Stomach (tissue), 9 donors: ENCODE measurements around the gene SORCS2. TPM values are rescaled to one million over a fixed set of nuclear protein-coding genes. Genes with fewer than 3 reads are reported as not detected.

Experiments used
- DNase-seq, 2 donors: peaks; one replicate each; pipeline versions ENCODE4 v3.0.0 to v3.0.0-alpha.2; 2013 to 2019
- H3K27ac ChIP-seq, 5 donors: fragments of 200-600 bp in 4 of 5; sonication (generic) in 4 of 5; one replicate each; pipeline ENCODE4 v1.5.1; 2013 to 2019; ENCODE audit warnings: mild to moderate bottlenecking in 1 of 5, moderate library complexity in 1 of 5
- H3K27me3 ChIP-seq, 3 donors: fragments of 200-600 bp; sonication (generic); one replicate each; pipeline ENCODE4 v1.5.1; 2017 to 2019; ENCODE audit warnings: mixed run types in 1 of 3
- H3K36me3 ChIP-seq, 4 donors: fragments of 200-600 bp; sonication (generic); 1 replicate in 3 of 4; 2 replicates in 1 of 4; pipeline ENCODE4 v1.5.1; 2016 to 2019
- H3K4me1 ChIP-seq, 4 donors: fragments of 200-600 bp; sonication (generic); one replicate each; pipeline ENCODE4 v1.5.1; 2016 to 2019
- H3K4me3 ChIP-seq, 4 donors: fragments of 200-600 bp; sonication (generic) in 3 of 4; one replicate each; pipeline ENCODE4 v1.5.1; 2016 to 2019; ENCODE audit warnings: mild to moderate bottlenecking in 1 of 4
- H3K9me3 ChIP-seq, 4 donors: fragments of 200-600 bp; sonication (generic); one replicate each; pipeline ENCODE4 v1.5.1; 2016 to 2019
- CTCF ChIP-seq, 7 experiments: fragments of 450-650 bp in 4 of 7; fragments of 200-600 bp in 3 of 7; sonication (generic) in 3 of 7; IDR thresholded peaks; one replicate each; pipeline ENCODE4 v1.5.1; 2016 to 2019; ENCODE audit warnings: antibody characterized with exemption in 7 of 7, control low read depth in 2 of 7, mild to moderate bottlenecking in 1 of 7
- EP300 ChIP-seq: sonication (generic); formaldehyde crosslinking; IDR thresholded peaks from one replicate; pipeline ENCODE4 v1.6.1; 2017; ENCODE audit warnings: antibody characterized with exemption
- POLR2A ChIP-seq, 4 donors: fragments of 450-650 bp; IDR thresholded peaks; one replicate each; pipeline ENCODE4 v1.6.1; 2016; ENCODE audit warnings: antibody characterized with exemption in 4 of 4, control low read depth in 2 of 4, mild to moderate bottlenecking in 1 of 4, moderate library complexity in 1 of 4
- POLR2AphosphoS5 ChIP-seq, 3 donors: sonication (generic); formaldehyde crosslinking; IDR thresholded peaks; one replicate each; pipeline ENCODE4 v1.6.1; 2016; ENCODE audit warnings: antibody characterized with exemption in 3 of 3
- WGBS, 5 donors: extraction: QIAGEN DNeasy Blood & Tissue Kit in 3 of 5; methylation state at CpG; one replicate each; pipeline versions ENCODE4 v1.1.5 to v1.1.7; 2013 to 2018; 5-methylcytosine and 5-hydroxymethylcytosine counted together
- intact Hi-C: fragments of 100-400 bp; cut with DNase I; formaldehyde crosslinking; loops from one replicate; pipeline ENCODE4 v1.15.1; 2023; ENCODE audit warnings: low total_unique reads
- polyA plus RNA-seq, 3 donors: library from polyadenylated mRNA; stranded (reverse); fragments of 200-250 nt; gene quantifications; one replicate each; pipeline ENCODE4 v1.2.3, GENCODE V29; 2013
- total RNA-seq, 5 donors: library from RNA; depleted of rRNA; stranded (reverse); fragments of >200 nt; gene quantifications; one replicate each; pipeline versions ENCODE4 v1.1.0 to v1.2.3, GENCODE V29; 2014 to 2016
- donor health status: healthy with polysubstance abuse.
- donor health status: Bipolar disorder and iron deficiency.
- donor health status: healthy.

The SORCS2 gene
- total and polyA plus RNA-seq, 8 donors, result under 0.01 to 13.0 (median 0.50) TPM; not detected in 1

GRCh38 chr4:7381221-7381889, 189.0 kb downstream of the SORCS2 start:
- no peaks in the 10 kb centered on the region for H3K36me3 ChIP-seq
- H3K9me3 ChIP-seq, result peaks cover 0 to 5% (median 0%) of the 10 kb centered on the region in 4 donors
- no peak overlapping the region for H3K4me3 ChIP-seq
- no peak overlapping the region for H3K27ac ChIP-seq
- peak in 1 of 2 donors; percentile 16 for DNase-seq
- H3K4me1 ChIP-seq, result peaks cover 0 to 8% (median 2%) of the 10 kb centered on the region in 4 donors
- 51 to 65% (median 60%) methylated on average over 6 to 9 of the region's 9 CpGs for WGBS, 5 donors
- intact Hi-C loops, result no loop called here
- TF ChIP-seq CTCF (IDR thresholded peaks at IDR 0.05) (no peak), POLR2A (IDR thresholded peaks at IDR 0.05) (no peak), EP300 (no peak), POLR2AphosphoS5 (IDR thresholded peaks at IDR 0.05) (no peak)
- peaks cover 0 to 19% (median 8%) of the 10 kb centered on the region in 3 donors for H3K27me3 ChIP-seq

- Histone ChIP-seq H3K36me3 (no peaks in the 10 kb centered on the region), H3K4me1 (peaks cover 0 to 8% (median 2%) of the 10 kb centered on the region in 4 donors), H3K27me3 (peaks cover 0 to 15% (median 8%) of the 10 kb centered on the region in 3 donors), H3K27ac (no peak overlapping the region), H3K9me3 (peaks cover 0 to 5% (median 0%) of the 10 kb centered on the region in 4 donors), H3K4me3 (no peak overlapping the region)
- peak in 1 of 2 donors; percentile 15 for DNase-seq
- TF ChIP-seq POLR2A (IDR thresholded peaks at IDR 0.05), result no peak
- TF ChIP-seq EP300, result no peak
- no peak for TF ChIP-seq POLR2AphosphoS5 (IDR thresholded peaks at IDR 0.05)
- no peak for TF ChIP-seq CTCF (IDR thresholded peaks at IDR 0.05)
- intact Hi-C loops, result no loop called here
- 76 to 90% (median 87%) methylated on average over 6 to 9 of the region's 9 CpGs for WGBS, 5 donors
These were observed 189.7 kb downstream of the SORCS2 start for GRCh38 chr4:7381890-7382633.

GRCh38 chr4:7382634-7383014, 190.3 kb downstream of the SORCS2 start:
- H3K4me3 ChIP-seq, result no peak overlapping the region
- peaks cover 0 to 8% (median 2%) of the 10 kb centered on the region in 4 donors for H3K4me1 ChIP-seq
- intact Hi-C loops, result no loop called here
- H3K27me3 ChIP-seq, result peaks cover 0 to 11% (median 8%) of the 10 kb centered on the region in 3 donors
- peaks cover 0 to 5% (median 0%) of the 10 kb centered on the region in 4 donors for H3K9me3 ChIP-seq
- no peaks in the 10 kb centered on the region for H3K36me3 ChIP-seq
- DNase-seq, result no peak
- WGBS, 5 donors, result 56 to 84% (median 63%) methylated on average over 7 to 8 of the region's 8 CpGs
- H3K27ac ChIP-seq, result no peak overlapping the region
- TF ChIP-seq CTCF (IDR thresholded peaks at IDR 0.05) (no peak), POLR2A (IDR thresholded peaks at IDR 0.05) (no peak), EP300 (no peak), POLR2AphosphoS5 (IDR thresholded peaks at IDR 0.05) (no peak)

GRCh38 chr4:7383266-7383665, 190.9 kb downstream of the SORCS2 start:
- DNase-seq, result no peak
- H3K4me1 ChIP-seq, result peaks cover 0 to 8% (median 2%) of the 10 kb centered on the region in 4 donors
- intact Hi-C loops, result no loop called here

More at GRCh38 chr4:7383266-7383665, 190.9 kb downstream of the SORCS2 start:
- 85 to 93% (median 89%) methylated on average over 8 of the region's 8 CpGs for WGBS, 5 donors
- Histone ChIP-seq H3K36me3 (no peaks in the 10 kb centered on the region), H3K27me3 (peaks cover 0 to 11% (median 8%) of the 10 kb centered on the region in 3 donors), H3K9me3 (peaks cover 0 to 5% (median 0%) of the 10 kb centered on the region in 4 donors), H3K27ac (no peak overlapping the region), H3K4me3 (no peak overlapping the region)
- TF ChIP-seq CTCF (IDR thresholded peaks at IDR 0.05) (no peak), EP300 (no peak), POLR2A (IDR thresholded peaks at IDR 0.05) (no peak), POLR2AphosphoS5 (IDR thresholded peaks at IDR 0.05) (no peak)
